OCI-LY1 (cell line): ENCODE results near the gene TIE1.

Experiments
- H2AFZ ChIP-seq: fragments of 200-600 bp; sonication (generic), shearing (Covaris generic); 2 replicates; pipeline ENCODE4 v1.6.0; 2014; ENCODE audit warnings: antibody characterized with exemption, mild to moderate bottlenecking, low read length
- H3F3A ChIP-seq: fragments of 200-600 bp; sonication (generic), shearing (Covaris generic); 2 replicates; pipeline ENCODE4 v1.6.0; 2014; ENCODE audit warnings: mild to moderate bottlenecking, antibody characterized with exemption, low read length, moderate library complexity; ENCODE audit not compliant: insufficient read depth
- H3K27ac ChIP-seq: fragments of 200-600 bp; sonication (generic); 2 replicates; pipeline ENCODE4 v1.5.1; 2014; ENCODE audit warnings: low read length, mixed run types, mild to moderate bottlenecking, low read depth; ENCODE audit not compliant: poor library complexity, severe bottlenecking
- H3K27me3 ChIP-seq: fragments of 200-600 bp; sonication (generic); 2 replicates; pipeline ENCODE4 v1.6.0; 2014; ENCODE audit warnings: antibody characterized with exemption, mild to moderate bottlenecking, low read length, moderate library complexity; ENCODE audit not compliant: insufficient read depth
- H3K36me3 ChIP-seq: fragments of 200-600 bp; sonication (generic); 2 replicates; pipeline ENCODE4 v1.6.1; 2014; ENCODE audit warnings: mild to moderate bottlenecking, antibody characterized with exemption, low read length, moderate library complexity, mixed read lengths; ENCODE audit not compliant: insufficient read depth
- H3K4me1 ChIP-seq: fragments of 200-600 bp; sonication (generic); 2 replicates; pipeline ENCODE4 v1.5.1; 2014; ENCODE audit warnings: mild to moderate bottlenecking, low read length, moderate library complexity; ENCODE audit not compliant: insufficient read depth, severe bottlenecking
- H3K4me2 ChIP-seq: fragments of 200-600 bp; sonication (generic), shearing (Covaris generic); 2 replicates; pipeline ENCODE4 v1.6.1; 2014; ENCODE audit warnings: low read length
- H3K4me3 ChIP-seq: fragments of 200-600 bp; sonication (generic); 2 replicates; pipeline ENCODE4 v1.5.1; 2014; ENCODE audit warnings: low read length, low read depth, mild to moderate bottlenecking, mixed read lengths; ENCODE audit not compliant: poor library complexity, severe bottlenecking
- H3K79me2 ChIP-seq: fragments of 200-600 bp; shearing (Covaris generic); 2 replicates; pipeline ENCODE4 v1.6.1; 2016; ENCODE audit warnings: mixed run types, low read length, mixed read lengths; ENCODE audit not compliant: insufficient read depth
- H3K9ac ChIP-seq: fragments of 200-600 bp; sonication (generic), shearing (Covaris generic); 2 replicates; pipeline ENCODE4 v1.6.1; 2014; ENCODE audit warnings: mild to moderate bottlenecking, low read length, mixed read lengths
- H3K9me2 ChIP-seq: fragments of 200-600 bp; sonication (generic), shearing (Covaris generic); 2 replicates; pipeline ENCODE4 v1.6.1; 2014; ENCODE audit warnings: low read depth, mild to moderate bottlenecking, low read length, mixed read lengths
- H3K9me3 ChIP-seq: fragments of 200-600 bp; shearing (Covaris generic); 2 replicates; pipeline ENCODE4 v1.6.1; 2014; ENCODE audit warnings: low read length, mixed read lengths
- H4K20me1 ChIP-seq: fragments of 200-600 bp; sonication (generic), shearing (Covaris generic); 2 replicates; pipeline ENCODE4 v1.6.0; 2016; ENCODE audit warnings: mild to moderate bottlenecking, low read length; ENCODE audit not compliant: insufficient read depth
- CTCF ChIP-seq: fragments of 200-600 bp; sonication (generic), shearing (Covaris generic); IDR thresholded peaks from 2 replicates; pipeline ENCODE4 v1.5.1; 2017; ENCODE audit warnings: mild to moderate bottlenecking, antibody characterized with exemption, low read length, moderate library complexity, mixed read lengths
- EZH2 ChIP-seq: fragments of 200-600 bp; sonication (generic), shearing (Covaris generic); IDR thresholded peaks from 2 replicates; pipeline ENCODE4 v1.8.0; 2017; ENCODE audit warnings: borderline replicate concordance, mixed run types, mild to moderate bottlenecking, antibody characterized with exemption, low read length, moderate library complexity, mixed read lengths

Gene TIE1

GRCh38 chr1:43296207-43296606 is 4.6 kb upstream of the TIE1 start:
- Histone ChIP-seq H3K27ac (no peak overlapping the region), H3K4me1 (no peaks in the 10 kb centered on the region), H3K79me2 (no peaks in the 10 kb centered on the region), H3F3A (no peaks in the 10 kb centered on the region), H3K4me3 (no peak overlapping the region), H4K20me1 (no peaks in the 10 kb centered on the region), H3K9me3 (no peaks in the 10 kb centered on the region), H3K36me3 (no peaks in the 10 kb centered on the region), H3K9ac (no peak overlapping the region), H3K27me3 (0 out of 2 replicates have a peak, but pooled peaks cover 4% of the 10 kb centered on the region), H3K4me2 (no peak overlapping the region), H2AFZ (no peak overlapping the region), H3K9me2 (no peaks in the 10 kb centered on the region)
- no peak for TF ChIP-seq EZH2
- TF ChIP-seq CTCF, result no peak

GRCh38 chr1:43298055-43298454 is 2.7 kb upstream of the TIE1 start:
- no peaks in the 10 kb centered on the region for H3K9me2 ChIP-seq
- no peak overlapping the region for H3K27ac ChIP-seq
- no peak overlapping the region for H3K4me2 ChIP-seq
- H3K4me1 ChIP-seq, result no peaks in the 10 kb centered on the region
- no peaks in the 10 kb centered on the region for H3K79me2 ChIP-seq
- 0 out of 2 replicates have a peak, but pooled peaks cover 4% of the 10 kb centered on the region for H3K27me3 ChIP-seq
- no peak overlapping the region for H3K9ac ChIP-seq
- no peaks in the 10 kb centered on the region for H4K20me1 ChIP-seq
- no peaks in the 10 kb centered on the region for H3K36me3 ChIP-seq
- no peak overlapping the region for H2AFZ ChIP-seq
- no peak for TF ChIP-seq CTCF
- H3K4me3 ChIP-seq, result no peak overlapping the region
- no peaks in the 10 kb centered on the region for H3F3A ChIP-seq
- no peaks in the 10 kb centered on the region for H3K9me3 ChIP-seq

GRCh38 chr1:43299101-43299500 is 1.7 kb upstream of the TIE1 start:
- no peak overlapping the region for H3K27ac ChIP-seq
- H3K79me2 ChIP-seq, result no peaks in the 10 kb centered on the region
- H3K9ac ChIP-seq, result no peak overlapping the region
- H3K9me2 ChIP-seq, result no peaks in the 10 kb centered on the region
- no peaks in the 10 kb centered on the region for H3K36me3 ChIP-seq
- no peak overlapping the region for H3K4me2 ChIP-seq
- H3K4me3 ChIP-seq, result no peak overlapping the region
- H4K20me1 ChIP-seq, result no peaks in the 10 kb centered on the region
- H3F3A ChIP-seq, result no peaks in the 10 kb centered on the region
- peaks cover 5% of the 10 kb centered on the region; the same call in 1 of the 2 replicates for H3K27me3 ChIP-seq
- H3K4me1 ChIP-seq, result no peaks in the 10 kb centered on the region
- TF ChIP-seq EZH2 (no peak), CTCF (no peak)
- no peaks in the 10 kb centered on the region for H3K9me3 ChIP-seq
- H2AFZ ChIP-seq, result no peak overlapping the region
